Measurements from ENCODE around the gene CRIP1. TPM values are rescaled to one million over a fixed set of nuclear protein-coding genes. Genes with fewer than 3 reads are reported as not detected.

CRIP1 gene
- total RNA-seq, 2 experiments from 2014 or later = 182 to 186 TPM

DNA sequence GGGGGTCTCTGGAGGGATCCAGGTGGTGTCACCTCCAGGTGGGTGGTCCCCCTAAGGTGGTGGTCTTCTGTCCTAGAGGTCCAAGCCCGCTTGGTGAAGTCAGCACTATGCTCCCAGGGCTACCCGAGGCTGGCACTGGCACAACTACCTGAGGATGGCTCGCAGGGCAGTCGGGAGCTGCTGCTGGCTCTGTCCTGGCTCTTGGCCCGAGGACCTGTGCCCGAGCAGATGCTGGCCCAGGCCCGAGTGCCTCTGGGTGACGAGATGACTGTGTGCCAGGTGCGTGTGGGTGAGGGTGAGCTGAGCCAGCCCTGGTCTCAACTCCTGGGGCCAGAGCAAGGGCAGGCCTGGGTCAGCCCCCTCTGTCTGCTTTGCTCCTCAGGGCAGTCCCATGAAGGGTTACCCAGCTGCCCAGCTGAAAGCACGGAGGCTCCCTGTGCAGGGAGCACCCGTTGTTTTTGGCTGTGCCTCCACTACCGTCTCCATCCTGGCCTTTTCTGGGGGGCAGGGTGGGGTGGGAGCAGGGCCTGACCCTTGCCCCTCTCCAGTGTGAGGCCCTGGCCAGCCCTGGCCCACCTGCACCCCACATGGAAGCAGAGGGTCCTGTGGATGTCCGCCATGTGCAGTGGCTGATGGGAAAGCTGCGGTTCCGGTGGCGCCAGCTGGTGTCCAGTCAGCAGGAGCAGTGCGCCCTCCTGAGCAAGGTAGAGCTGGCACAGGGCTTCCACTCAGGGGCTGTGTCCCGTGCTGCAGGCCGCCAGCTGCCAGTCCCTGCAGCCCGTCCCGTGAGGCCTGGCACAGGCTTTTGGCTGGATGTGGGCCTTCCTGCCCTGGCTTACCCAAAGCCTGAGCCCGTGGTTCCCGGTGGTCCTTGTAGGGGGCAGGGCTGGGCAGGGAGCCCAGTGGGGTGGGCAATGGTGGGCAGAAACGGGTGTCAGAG is 5.6 kb downstream of the CRIP1 start:
- DNase-seq = peak; percentile 9
- no peaks in the 10 kb centered on the region for H3K9me3 Mint-ChIP-seq (ENCODE audit: low read depth)
- peak overlapping the region; percentile 86 for H3K27ac Mint-ChIP-seq
- peaks cover 6% of the 10 kb centered on the region for H3K36me3 Mint-ChIP-seq (ENCODE audit: low read depth)
- intact Hi-C loops (cut with DNase I, micrococcal nuclease) = loop anchor here in 1 of 2 experiments (5.0 kb wide), 1 partner anchor 400 kb away; no protein-coding TSS in a partner anchor
- peak overlapping the region; percentile 77 for H3K4me3 Mint-ChIP-seq
- ChIA-PET POLR2A (interaction anchor here (0.6 to 1.2 kb wide), 2 partner anchors 25 to 37 kb away, joined by 3 to 6 read pairs; no protein-coding TSS in a partner anchor), CTCF (interaction anchor here (0.7 to 5.1 kb wide), 3 partner anchors 11 to 122 kb away, joined by 3 to 74 read pairs (median 55); no protein-coding TSS in a partner anchor)
- H3K27me3 Mint-ChIP-seq = no peaks in the 10 kb centered on the region
- H3K4me1 Mint-ChIP-seq = peaks cover 17% of the 10 kb centered on the region
- no peak for ATAC-seq

DNA sequence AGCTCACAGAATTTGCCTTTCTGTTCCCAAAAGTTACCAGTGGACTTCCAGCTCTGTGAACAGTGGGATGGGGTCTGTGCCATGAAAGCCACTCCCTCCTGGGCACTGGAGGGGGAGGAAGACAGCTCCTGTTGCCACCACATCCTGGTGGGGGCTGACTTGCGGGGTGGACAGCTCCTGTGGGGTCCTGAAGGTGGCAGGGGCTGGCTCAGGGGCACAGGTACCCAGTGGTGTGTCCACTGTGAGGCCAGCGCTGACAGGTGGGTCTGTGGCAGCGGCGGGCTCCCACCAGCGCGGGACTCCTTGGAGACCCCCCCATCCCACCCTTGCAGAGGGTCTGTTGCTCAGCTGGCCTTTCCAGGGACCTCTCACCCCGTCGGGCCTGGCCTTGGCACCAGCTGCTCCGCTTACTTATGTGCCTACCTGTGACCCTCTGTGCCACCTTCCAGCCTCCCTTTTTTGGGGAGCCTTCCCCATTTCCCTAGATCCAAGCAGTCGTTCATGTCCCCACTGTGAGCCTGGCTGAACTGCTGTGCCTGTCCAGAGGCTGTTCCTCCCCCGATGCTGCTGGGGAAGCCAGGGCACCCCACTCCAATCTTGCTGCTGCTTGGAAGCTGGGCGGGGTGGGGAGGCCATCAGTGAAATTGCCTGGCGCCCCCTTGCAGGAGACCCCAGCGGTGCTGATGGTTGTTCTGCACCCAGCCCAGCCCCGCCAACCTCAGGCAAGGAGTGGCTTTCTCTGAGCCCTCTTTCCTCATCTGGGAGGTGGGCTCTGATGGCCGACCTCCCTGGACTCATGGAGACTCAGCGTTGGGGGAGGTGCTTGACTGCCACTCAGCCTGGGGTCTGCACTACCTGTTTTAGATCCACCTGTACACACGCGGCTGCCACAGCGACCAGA is 6.5 kb downstream of the CRIP1 start:
- H3K4me1 Mint-ChIP-seq = peaks cover 17% of the 10 kb centered on the region
- no peak overlapping the region for H3K27ac Mint-ChIP-seq
- POLR2A ChIA-PET = no interaction called here
- DNase-seq = peak; percentile 21
- no peak for ATAC-seq
- H3K27me3 Mint-ChIP-seq = no peaks in the 10 kb centered on the region
- peaks cover 6% of the 10 kb centered on the region for H3K36me3 Mint-ChIP-seq (ENCODE audit: low read depth)
- intact Hi-C loops (cut with DNase I, micrococcal nuclease) = loop anchor here in 1 of 2 experiments (5.0 kb wide), 1 partner anchor 401 kb away; no protein-coding TSS in a partner anchor
- no peak overlapping the region for H3K4me3 Mint-ChIP-seq
- CTCF ChIA-PET = interaction anchor here (0.7 to 5.1 kb wide), 2 partner anchors 35 to 123 kb away, joined by 3 to 74 read pairs; no protein-coding TSS in a partner anchor
- H3K9me3 Mint-ChIP-seq (ENCODE audit: low read depth) = no peaks in the 10 kb centered on the region

DNA sequence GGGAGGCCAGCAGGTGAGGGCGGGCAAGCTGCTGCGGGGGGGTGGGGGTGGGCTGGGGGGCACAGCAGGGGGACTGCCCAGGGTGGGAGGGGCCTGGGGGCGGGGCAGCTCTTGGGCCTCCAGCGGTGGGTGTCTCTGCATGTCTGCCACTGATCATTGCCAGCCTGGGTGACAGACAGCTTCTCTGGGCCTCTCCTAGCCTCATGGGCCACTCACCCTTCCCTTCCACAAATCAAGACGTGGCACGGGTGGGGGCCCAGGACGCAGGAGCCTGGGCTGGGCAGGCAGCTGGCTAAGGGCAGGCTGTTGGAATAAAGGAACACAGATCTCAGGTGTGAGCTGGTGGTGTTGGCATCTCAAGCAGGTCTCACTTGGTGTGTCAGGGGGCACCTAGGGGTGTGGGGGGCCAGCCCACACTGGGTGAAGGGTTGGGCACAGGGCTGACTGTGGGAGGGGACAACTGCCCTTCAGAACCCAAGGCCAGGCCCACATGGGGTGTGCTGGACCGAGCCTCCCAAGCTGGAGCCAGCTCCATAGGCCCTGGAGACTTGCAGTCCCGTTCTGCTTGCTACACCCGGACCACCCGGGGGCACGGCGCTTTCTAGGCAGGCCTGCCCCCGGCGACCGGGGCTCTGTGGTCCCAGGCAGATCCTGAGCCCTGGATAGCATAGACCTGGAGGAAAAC is 7.4 kb downstream of the CRIP1 start:
- no peak overlapping the region for H3K4me3 Mint-ChIP-seq
- H3K9me3 Mint-ChIP-seq (ENCODE audit: low read depth) = no peaks in the 10 kb centered on the region
- peak; percentile 5 for DNase-seq
- ATAC-seq = no peak
- intact Hi-C loops (cut with DNase I, micrococcal nuclease) = loop anchor here in 1 of 2 experiments (5.0 kb wide), 1 partner anchor 402 kb away; no protein-coding TSS in a partner anchor
- no peaks in the 10 kb centered on the region for H3K27me3 Mint-ChIP-seq
- ChIA-PET POLR2A (no interaction called here), CTCF (no interaction called here)
- no peak overlapping the region for H3K27ac Mint-ChIP-seq
- peaks cover 11% of the 10 kb centered on the region for H3K4me1 Mint-ChIP-seq
- peaks cover 6% of the 10 kb centered on the region for H3K36me3 Mint-ChIP-seq (ENCODE audit: low read depth)

GRCh38 chr14:105494606-105494929 is 7.9 kb downstream of the CRIP1 start:
- ATAC-seq (no peak), DNase-seq (peak; percentile 4)
- ChIA-PET POLR2A (no interaction called here), CTCF (no interaction called here)
- Mint-ChIP-seq H3K27ac (no peak overlapping the region), H3K9me3 (ENCODE audit: low read depth) (no peaks in the 10 kb centered on the region), H3K27me3 (no peaks in the 10 kb centered on the region), H3K4me1 (peaks cover 6% of the 10 kb centered on the region), H3K4me3 (no peak overlapping the region), H3K36me3 (ENCODE audit: low read depth) (peaks cover 4% of the 10 kb centered on the region)
- intact Hi-C loops (cut with DNase I, micrococcal nuclease) = loop anchor here in 1 of 2 experiments (5.0 kb wide), 1 partner anchor 402 kb away; no protein-coding TSS in a partner anchor

- ChIA-PET CTCF (no interaction called here), POLR2A (no interaction called here)
- Mint-ChIP-seq H3K9me3 (ENCODE audit: low read depth) (no peaks in the 10 kb centered on the region), H3K27me3 (no peaks in the 10 kb centered on the region), H3K4me1 (peaks cover 4% of the 10 kb centered on the region), H3K4me3 (no peak overlapping the region), H3K36me3 (ENCODE audit: low read depth) (peaks cover 4% of the 10 kb centered on the region), H3K27ac (no peak overlapping the region)
- intact Hi-C loops (cut with DNase I, micrococcal nuclease) = no loop called here
- DNase-seq (no peak), ATAC-seq (no peak)
These were observed 8.7 kb downstream of the CRIP1 start for GRCh38 chr14:105495101-105495989.

GRCh38 chr14:105495990-105496830 is 9.5 kb downstream of the CRIP1 start:
- ATAC-seq = no peak
- H3K27me3 Mint-ChIP-seq = no peaks in the 10 kb centered on the region
- no peak overlapping the region for H3K4me3 Mint-ChIP-seq
- H3K4me1 Mint-ChIP-seq = peaks cover 4% of the 10 kb centered on the region
- H3K27ac Mint-ChIP-seq = no peak overlapping the region
- no peaks in the 10 kb centered on the region for H3K9me3 Mint-ChIP-seq (ENCODE audit: low read depth)
- POLR2A ChIA-PET = interaction anchor here (0.6 kb wide), 2 partner anchors 38 to 497 kb away, joined by 3 read pairs; no protein-coding TSS in a partner anchor
- intact Hi-C loops (cut with DNase I, micrococcal nuclease) = no loop called here
- CTCF ChIA-PET = no interaction called here
- DNase-seq = no peak
- peaks cover 4% of the 10 kb centered on the region for H3K36me3 Mint-ChIP-seq (ENCODE audit: low read depth)

DNA sequence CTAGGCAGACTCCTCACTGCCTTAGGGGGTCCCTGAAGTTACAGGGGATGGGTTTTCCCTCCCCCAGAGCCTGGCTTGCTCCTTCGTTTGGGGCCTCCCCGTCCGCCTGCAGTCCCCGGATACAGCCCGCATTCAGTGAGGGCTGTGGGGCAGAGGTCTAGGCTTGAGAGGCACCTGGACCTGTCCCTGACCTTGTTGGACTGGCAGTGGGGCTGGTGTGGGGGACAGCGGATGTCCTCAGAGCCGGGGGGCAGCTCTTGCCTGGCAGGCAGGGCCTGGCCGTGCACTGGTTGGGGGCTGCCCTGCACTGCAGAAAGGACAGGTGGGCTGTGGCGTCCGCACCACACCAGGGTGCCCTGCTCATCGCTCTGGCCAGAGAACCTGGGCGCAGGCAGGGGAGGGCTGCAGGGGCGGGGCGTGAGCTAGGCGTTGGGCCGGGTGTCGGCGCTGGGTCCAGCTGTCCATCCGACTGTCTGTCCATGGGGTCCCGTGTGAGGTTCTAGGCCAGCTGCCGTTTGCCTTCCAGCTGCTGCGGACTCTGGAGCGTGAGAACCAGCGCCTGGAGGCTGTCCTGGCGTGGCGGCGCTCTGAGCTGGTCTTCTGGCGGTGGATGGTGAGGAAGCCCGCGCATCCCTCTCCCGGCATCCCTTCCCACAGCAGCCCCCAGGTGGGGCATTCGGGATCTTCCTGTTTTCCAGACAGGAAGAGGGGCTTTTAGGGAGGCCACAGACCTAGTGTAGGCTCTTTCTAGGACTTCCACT is 10.3 kb downstream of the CRIP1 start:
- Mint-ChIP-seq H3K9me3 (ENCODE audit: low read depth) (no peaks in the 10 kb centered on the region), H3K4me1 (peaks cover 1% of the 10 kb centered on the region), H3K36me3 (ENCODE audit: low read depth) (peaks cover 3% of the 10 kb centered on the region), H3K4me3 (no peak overlapping the region), H3K27ac (no peak overlapping the region), H3K27me3 (no peaks in the 10 kb centered on the region)
- ATAC-seq (no peak), DNase-seq (no peak)
- ChIA-PET POLR2A (interaction anchor here (0.6 kb wide), 2 partner anchors 37 to 497 kb away, joined by 3 read pairs; no protein-coding TSS in a partner anchor), CTCF (no interaction called here)
- intact Hi-C loops (cut with DNase I, micrococcal nuclease) = no loop called here

DNA sequence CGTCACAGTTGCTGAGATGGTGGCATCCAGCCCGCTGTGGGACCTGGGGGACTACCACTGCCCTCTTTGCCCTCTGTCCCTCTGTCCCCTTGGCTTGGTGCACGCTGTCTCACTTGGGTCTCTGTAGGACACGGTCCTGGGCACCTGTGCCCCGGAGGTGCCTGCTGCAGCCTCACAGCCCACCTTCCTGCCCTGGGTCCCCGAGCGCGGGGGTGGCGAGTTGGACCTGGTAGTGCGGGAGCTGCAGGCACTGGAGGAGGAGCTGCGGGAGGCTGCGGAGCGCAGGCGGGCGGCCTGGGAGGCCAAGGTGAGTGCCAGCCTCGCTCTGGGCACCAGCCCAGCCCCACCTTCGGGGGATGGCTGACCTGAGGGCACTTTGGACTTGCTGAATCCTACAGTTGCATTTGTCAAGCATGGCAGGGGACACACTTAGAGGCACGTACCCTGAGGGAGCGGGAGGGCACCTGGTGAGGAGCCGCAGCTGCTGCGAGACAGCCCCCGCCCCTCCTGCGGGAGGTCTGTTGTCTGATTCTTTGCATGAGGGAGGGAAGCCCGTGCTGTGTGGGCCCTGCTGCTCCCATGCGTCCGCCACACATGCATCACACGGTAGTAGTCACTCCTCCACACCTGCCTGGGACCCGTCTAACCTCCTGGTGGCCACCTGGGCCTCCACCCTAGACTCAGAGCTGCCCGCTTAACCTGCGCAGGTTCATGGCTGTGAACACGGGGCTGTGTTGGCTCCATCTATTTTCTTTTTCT is 11.2 kb downstream of the CRIP1 start:
- H3K4me3 Mint-ChIP-seq = no peak overlapping the region
- ATAC-seq = no peak
- no peaks in the 10 kb centered on the region for H3K9me3 Mint-ChIP-seq (ENCODE audit: low read depth)
- POLR2A ChIA-PET = no interaction called here
- peaks cover 3% of the 10 kb centered on the region for H3K36me3 Mint-ChIP-seq (ENCODE audit: low read depth)
- intact Hi-C loops (cut with DNase I, micrococcal nuclease) = no loop called here
- DNase-seq = no peak
- no peaks in the 10 kb centered on the region for H3K4me1 Mint-ChIP-seq
- H3K27ac Mint-ChIP-seq = no peak overlapping the region
- CTCF ChIA-PET = no interaction called here
- no peaks in the 10 kb centered on the region for H3K27me3 Mint-ChIP-seq
